ENCODE measurements around the gene ATRIP. TPM values are rescaled to one million over a fixed set of nuclear protein-coding genes. Genes with fewer than 3 reads are reported as not detected.
A peak's percentile ranks its signal among the peaks of the same experiment; 100 is the strongest.
"Not testable (repeated sequence)": the region's sequence is repeated elsewhere in the genome, so short reads cannot be mapped to it uniquely, and the experiment has no call there.

ATRIP gene
- total RNA-seq (2014; rRNA removed; shearing (Covaris generic)), result 5.3 and 5.7 TPM in 2 replicates

DNA sequence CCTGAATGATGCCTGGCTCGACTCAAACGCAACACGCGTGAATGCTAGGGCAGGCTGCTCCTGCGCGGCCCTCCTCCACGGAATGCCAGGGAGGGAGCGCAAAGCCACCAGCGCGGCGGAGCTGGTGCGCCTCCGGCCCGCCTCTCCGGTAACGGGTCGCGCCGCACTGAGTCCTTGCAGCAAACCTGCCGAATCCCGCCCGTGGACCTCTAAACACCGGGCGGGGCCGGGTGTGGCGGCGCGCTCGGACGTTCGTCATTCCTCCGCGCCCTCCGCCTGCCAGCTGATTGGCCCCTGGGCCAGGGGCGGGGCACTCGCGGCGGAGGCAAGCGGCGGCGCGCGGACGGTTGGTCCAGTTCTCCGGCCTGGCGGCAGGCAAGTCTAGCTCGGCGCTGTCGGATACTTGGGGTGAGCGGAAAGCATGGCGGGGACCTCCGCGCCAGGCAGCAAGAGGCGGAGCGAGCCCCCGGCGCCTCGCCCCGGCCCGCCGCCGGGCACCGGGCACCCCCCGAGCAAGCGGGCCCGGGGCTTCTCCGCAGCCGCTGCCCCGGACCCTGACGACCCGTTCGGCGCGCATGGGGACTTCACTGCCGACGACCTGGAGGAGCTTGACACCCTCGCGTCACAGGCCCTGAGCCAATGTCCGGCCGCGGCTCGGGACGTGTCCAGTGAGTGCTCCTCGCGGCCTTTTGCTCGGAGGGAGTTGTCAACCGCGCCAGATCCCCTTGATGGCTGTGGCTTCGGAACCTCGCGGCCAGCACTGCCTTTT, at the start of gene ATRIP:
TSS of gene ATRIP (plus strand) at position 313 of the 769 bp plus-strand sequence. CDS start at position 422, 109 bp downstream.
- DNase-seq (ENCODE audit: low spot score), result peak; percentile 63

GRCh38 chr3:48397767-48398681, 48.5 kb upstream of the ATRIP start:
- DNase-seq (ENCODE audit: low spot score), result no peak

- no peak for DNase-seq (ENCODE audit: low spot score)
Measured at GRCh38 chr3:48398701-48399386, 47.7 kb upstream of the ATRIP start.

DNA sequence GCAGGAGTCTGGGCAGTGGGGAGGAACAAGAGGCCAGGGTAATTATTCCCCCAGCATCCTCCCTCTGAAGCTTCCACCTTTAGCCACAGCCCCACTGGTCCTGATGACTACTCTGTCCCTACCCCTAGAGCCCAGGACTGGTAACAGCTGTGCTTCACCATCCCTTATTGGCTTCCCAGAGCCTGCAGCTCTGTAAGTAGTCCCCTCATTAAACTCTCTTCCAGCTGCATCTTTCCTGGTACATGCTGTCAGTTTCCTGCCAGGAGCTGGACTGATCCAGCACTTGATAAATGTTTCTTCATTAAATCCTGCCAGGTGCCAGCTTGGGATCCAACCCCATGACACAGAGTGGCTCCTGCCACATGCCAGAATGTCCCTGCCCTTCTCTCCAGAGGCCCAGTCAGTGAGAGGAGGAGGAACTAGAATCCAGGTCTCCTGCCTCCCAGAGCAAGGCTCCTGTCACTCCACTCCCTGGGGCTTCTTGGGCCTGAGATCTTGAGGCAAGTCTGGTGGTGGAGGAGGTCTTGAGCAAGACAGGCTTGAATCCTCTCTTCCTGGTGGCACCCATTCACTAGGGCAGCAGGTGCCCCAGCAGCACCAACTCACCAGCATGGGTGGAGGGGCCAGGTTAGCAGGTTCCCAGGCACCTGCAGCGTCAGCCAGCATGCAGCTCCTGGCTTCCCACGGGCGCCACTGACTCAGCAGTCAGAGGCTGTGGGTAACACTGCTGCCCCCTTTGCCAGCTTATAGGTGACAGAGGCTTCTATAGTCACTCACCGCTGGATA, 47.0 kb upstream of the ATRIP start:
- no peak for DNase-seq (ENCODE audit: low spot score)

- DNase-seq (ENCODE audit: low spot score), result peak; percentile 34
Measured at GRCh38 chr3:48400824-48401433, 45.6 kb upstream of the ATRIP start.

DNA sequence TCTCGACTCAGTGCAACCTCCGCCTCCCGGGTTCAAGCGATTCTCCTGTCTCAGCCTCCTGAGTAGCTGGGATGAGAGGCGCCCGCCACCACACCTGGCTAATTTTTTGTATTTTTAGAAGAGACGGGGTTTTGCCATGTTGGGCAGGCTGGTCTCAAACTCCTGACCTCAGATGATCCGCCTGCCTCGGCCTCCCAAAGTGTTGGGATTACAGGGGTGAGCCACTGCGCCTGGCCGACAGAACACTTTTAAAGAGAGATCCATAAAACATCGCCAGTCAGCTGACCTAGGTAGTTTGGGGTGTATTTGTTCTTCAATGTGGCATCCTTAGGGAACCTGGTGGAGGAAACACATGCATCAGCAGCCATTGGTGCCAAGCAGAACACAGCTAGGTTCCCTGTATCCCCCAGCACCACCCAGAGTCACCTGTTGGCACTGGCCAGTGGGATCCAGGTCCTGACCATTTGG, 45.1 kb upstream of the ATRIP start:
- not testable (repeated sequence) for DNase-seq (ENCODE audit: low spot score)

GRCh38 chr3:48402281-48402732, 44.2 kb upstream of the ATRIP start:
- DNase-seq (ENCODE audit: low spot score), result peak; percentile 33

DNA sequence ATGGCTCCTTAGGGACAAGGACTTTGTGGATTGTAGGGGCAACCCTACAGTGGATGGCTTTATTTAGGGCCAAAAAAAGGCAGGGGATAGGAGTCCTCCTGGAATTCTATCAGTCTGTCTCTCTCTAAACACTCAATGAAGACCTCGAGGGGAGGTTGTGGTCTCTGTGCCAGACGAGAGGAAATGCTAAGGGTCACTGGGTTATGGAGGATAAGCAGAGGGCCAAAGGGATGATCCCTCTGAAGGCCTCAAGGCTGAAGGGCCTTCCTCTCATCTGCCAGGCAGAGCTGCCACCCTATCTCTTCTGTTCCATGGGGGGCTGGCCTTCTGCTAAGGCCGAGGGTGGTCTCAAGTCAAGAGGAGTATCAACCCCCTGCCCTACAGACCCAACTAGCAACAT, 43.6 kb upstream of the ATRIP start:
- no peak for DNase-seq (ENCODE audit: low spot score)

- no peak for DNase-seq (ENCODE audit: low spot score)
Measured at GRCh38 chr3:48403533-48404439, 42.8 kb upstream of the ATRIP start.

DNA sequence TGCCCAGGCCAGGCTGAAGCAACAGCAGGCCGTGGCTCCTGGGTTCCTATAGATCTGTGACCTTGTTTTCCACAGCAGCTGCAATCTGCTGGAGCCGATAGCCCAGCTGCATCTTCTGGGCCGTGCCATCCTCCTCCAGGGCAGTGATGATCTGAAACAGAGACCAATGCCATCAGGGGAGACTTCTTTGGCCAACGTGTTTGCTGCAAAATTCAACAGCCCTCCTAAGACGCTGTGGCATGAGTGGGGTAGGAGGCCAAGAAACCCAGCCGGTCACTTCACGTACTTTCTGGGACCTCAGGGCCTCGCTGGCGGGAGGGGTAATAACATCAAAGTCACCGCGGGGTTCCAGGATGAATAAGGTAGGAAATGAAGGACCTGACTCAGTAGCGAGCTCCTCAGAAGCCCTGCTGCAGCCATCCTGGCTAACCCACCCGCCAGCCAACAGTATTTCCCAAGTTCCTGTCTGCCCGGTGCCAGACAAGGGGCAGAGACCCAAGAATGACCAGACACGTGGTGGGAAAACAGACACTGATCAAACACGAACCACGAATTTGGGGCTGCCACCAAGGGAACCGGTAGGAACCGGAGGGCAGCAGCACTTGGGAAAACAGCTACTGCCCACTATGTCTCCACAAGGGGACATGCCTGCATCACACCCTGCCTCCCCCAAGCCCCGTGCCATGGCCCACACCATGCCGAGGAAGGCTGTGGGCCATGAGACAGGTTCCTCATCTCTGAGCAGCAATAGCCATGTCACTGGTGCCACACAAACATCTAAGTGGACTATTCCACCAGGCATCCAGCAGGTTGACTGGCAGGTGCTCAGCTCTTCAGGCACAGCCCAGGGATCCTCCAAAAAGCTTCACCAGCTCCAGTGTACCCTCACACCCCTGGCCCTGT, 41.8 kb upstream of the ATRIP start:
- no peak for DNase-seq (ENCODE audit: low spot score)

DNA sequence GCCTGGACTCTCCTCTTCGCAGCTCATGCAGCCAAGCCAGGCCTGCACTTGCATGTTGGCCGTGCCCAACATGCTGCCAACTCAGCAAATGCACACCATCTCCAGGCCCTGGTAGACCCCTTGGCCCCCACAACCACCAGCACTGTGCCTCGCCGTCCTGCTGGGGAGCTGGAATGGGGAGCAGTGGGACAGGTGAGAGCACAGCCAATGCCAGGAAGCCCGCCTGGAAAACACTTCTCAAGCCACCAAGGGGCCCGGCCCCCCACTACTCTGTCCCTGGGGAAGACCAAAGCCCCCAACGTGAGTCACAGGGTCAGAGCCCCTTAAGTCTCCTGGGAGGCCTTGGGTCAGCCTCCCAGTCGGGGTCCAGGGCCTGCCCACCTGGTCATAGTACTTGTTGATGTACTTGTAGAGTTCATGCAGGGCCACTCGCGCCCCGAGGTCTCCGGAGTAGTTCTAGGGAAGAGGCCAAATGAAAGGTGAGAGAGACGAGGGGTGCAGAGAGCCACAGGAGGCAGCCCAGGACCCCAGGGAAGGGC, 41.1 kb upstream of the ATRIP start:
- DNase-seq (ENCODE audit: low spot score), result no peak

GRCh38 chr3:48405971-48406370, 40.6 kb upstream of the ATRIP start:
- DNase-seq (ENCODE audit: low spot score), result no peak

- no peak for DNase-seq (ENCODE audit: low spot score)
Measured at GRCh38 chr3:48406443-48407431, 39.8 kb upstream of the ATRIP start.

DNA sequence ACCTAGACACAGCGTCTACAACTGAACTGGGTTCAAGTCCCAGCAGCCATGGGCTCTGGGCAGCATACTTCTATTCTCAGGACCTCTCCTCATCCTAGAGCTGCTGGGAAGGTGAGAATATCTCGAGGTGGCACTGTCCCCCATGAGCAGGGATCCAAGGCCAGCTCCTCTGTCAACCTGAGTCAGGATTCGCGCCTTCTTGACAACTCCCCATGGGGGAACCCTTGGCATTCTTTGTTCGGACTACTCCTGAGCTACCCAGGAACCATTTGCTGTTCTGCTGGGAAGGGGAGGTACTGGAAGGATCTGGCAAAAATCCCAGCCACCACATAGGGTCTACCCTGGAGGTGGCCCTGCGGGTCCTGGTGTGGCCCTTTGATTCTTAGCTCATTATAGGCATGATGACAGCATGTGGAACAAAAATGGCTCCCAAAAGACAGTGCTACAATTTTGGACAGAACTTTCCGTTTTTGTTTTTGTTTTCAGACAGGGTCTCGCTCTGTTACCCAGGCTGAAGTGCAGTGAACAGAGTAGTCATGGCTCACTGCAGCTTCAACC, 38.9 kb upstream of the ATRIP start:
- no peak for DNase-seq (ENCODE audit: low spot score)

GRCh38 chr3:48408823-48409281, 37.7 kb upstream of the ATRIP start:
- DNase-seq (ENCODE audit: low spot score), result no peak
